Measurements from ENCODE around the gene TPPP. TPM values are rescaled to one million over a fixed set of nuclear protein-coding genes. Genes with fewer than 3 reads are reported as not detected.

Gene TPPP
- total and polyA plus RNA-seq, 2 donors (not counting 3 experiments of a cell fraction or from before 2014, with no cell fraction given), result 0.04 to 0.09 TPM

- DNase-seq (ENCODE audit: low read depth, low spot score), result peak; percentile 84
- Histone ChIP-seq H3K9me1 (replicated peaks; ENCODE audit: control insufficient read depth, extremely low read depth, insufficient read depth, low read length) (no peaks in the 10 kb centered on the region), H3K27ac (ENCODE audit: insufficient read depth, low read depth, low read length) (no peak within 1 kb of the TSS), H3K27me3 (ENCODE audit: control insufficient read depth in 2 of 2, insufficient read depth in 2 of 2, low read length in 2 of 2) (no peaks in the 10 kb centered on the region), H4K20me1 (replicated peaks; ENCODE audit: control insufficient read depth, extremely low read depth, insufficient read depth, low read length) (no peaks in the 10 kb centered on the region), H3K36me3 (ENCODE audit: control insufficient read depth in 2 of 2, extremely low read depth in 1 of 2, insufficient read depth in 2 of 2, low read length in 2 of 2) (no peaks in the 10 kb centered on the region), H2AFZ (ENCODE audit: low read depth, low read length) (peak within 1 kb of the TSS; percentile 98), H3K79me2 (ENCODE audit: control insufficient read depth, insufficient read depth, low read length) (peaks cover 32% of the 10 kb centered on the region), H3K9me3 (replicated peaks; ENCODE audit: control insufficient read depth, insufficient read depth, low read length) (no peaks in the 10 kb centered on the region), H3K4me3 (replicated peaks in 1 of 3; ENCODE audit: insufficient read depth in 1 of 3, low read depth in 1 of 3, low read length in 3 of 3) (peak within 1 kb of the TSS; percentile 77 to 92 (median 82)), H3K4me2 (ENCODE audit: insufficient read depth, low read length) (peak within 1 kb of the TSS; percentile 83), H3K4me1 (ENCODE audit: control insufficient read depth, extremely low read depth, insufficient read depth, low read length) (peaks cover 2% of the 10 kb centered on the region), H3K9ac (replicated peaks; ENCODE audit: extremely low read depth, insufficient read depth, low read length) (peak within 1 kb of the TSS; percentile 46)
- dilution Hi-C loops (cut with MboI; ENCODE audit: extremely low pct_ligation_motif_present, low sequenced_read_pairs), result no loop called here
- BruUV-seq (replicated peaks), result no TSS peak
- intact Hi-C loops (cut with micrococcal nuclease), result loop anchor here (5.0 kb wide), 2 partner anchors 140 to 1190 kb away; partner anchors contain the start of gene NDUFS6
- ChIA-PET POLR2A (interaction anchor here (0.7 kb wide), 1 partner anchor 280 kb away, joined by 3 read pairs; the partner anchor contains the start of gene BRD9), CTCF (no interaction called here)
- TF ChIP-seq POLR2AphosphoS5 (IDR thresholded peaks at IDR 0.05; ENCODE audit: insufficient read depth, low read depth, low read length) (peak; percentile 55), MAX (IDR thresholded peaks at IDR 0.05; ENCODE audit: insufficient read depth, insufficient read length) (no peak)
- FAIRE-seq, result peak; percentile 89
Observed at GRCh38 chr5:611731-612486, 81.2 kb downstream of the TPPP start, which contains the start of gene CEP72. CEP72 (plus strand) TSS chr5:612340; CDS start chr5:612362, 22 bp downstream.

- BruUV-seq (replicated peaks), result no TSS peak
- FAIRE-seq, result no peak
- Histone ChIP-seq H4K20me1 (replicated peaks; ENCODE audit: control insufficient read depth, extremely low read depth, insufficient read depth, low read length) (no peaks in the 10 kb centered on the region), H3K4me2 (ENCODE audit: insufficient read depth, low read length) (peak overlapping the region; percentile 61), H3K79me2 (ENCODE audit: control insufficient read depth, insufficient read depth, low read length) (peaks cover 27% of the 10 kb centered on the region), H3K27ac (ENCODE audit: insufficient read depth, low read depth, low read length) (no peak overlapping the region), H2AFZ (ENCODE audit: low read depth, low read length) (peak overlapping the region; percentile 98), H3K4me3 (replicated peaks in 1 of 3; ENCODE audit: insufficient read depth in 1 of 3, low read depth in 1 of 3, low read length in 3 of 3) (peak overlapping the region in 1 of 3 experiments; percentile 92), H3K36me3 (ENCODE audit: control insufficient read depth in 2 of 2, extremely low read depth in 1 of 2, insufficient read depth in 2 of 2, low read length in 2 of 2) (no peaks in the 10 kb centered on the region), H3K9me1 (replicated peaks; ENCODE audit: control insufficient read depth, extremely low read depth, insufficient read depth, low read length) (no peaks in the 10 kb centered on the region), H3K9me3 (replicated peaks; ENCODE audit: control insufficient read depth, insufficient read depth, low read length) (no peaks in the 10 kb centered on the region), H3K9ac (replicated peaks; ENCODE audit: extremely low read depth, insufficient read depth, low read length) (peak overlapping the region; percentile 29), H3K27me3 (ENCODE audit: control insufficient read depth in 2 of 2, insufficient read depth in 2 of 2, low read length in 2 of 2) (no peaks in the 10 kb centered on the region), H3K4me1 (ENCODE audit: control insufficient read depth, extremely low read depth, insufficient read depth, low read length) (peaks cover 2% of the 10 kb centered on the region)
- POLR2A ChIA-PET, result interaction anchor here (0.7 kb wide), 1 partner anchor 281 kb away, joined by 3 read pairs; the partner anchor contains the start of gene BRD9
- no peak for TF ChIP-seq JUN (IDR thresholded peaks at IDR 0.05; ENCODE audit: borderline replicate concordance, insufficient read depth, insufficient read length, low read depth)
- intact Hi-C loops (cut with micrococcal nuclease), result loop anchor here (5.0 kb wide), 2 partner anchors 139 to 1191 kb away; partner anchors contain the start of gene NDUFS6
- CTCF ChIA-PET, result no interaction called here
- no peak for DNase-seq (ENCODE audit: low read depth, low spot score)
- dilution Hi-C loops (cut with MboI; ENCODE audit: extremely low pct_ligation_motif_present, low sequenced_read_pairs), result no loop called here
Observed at GRCh38 chr5:610744-611730, 82.1 kb downstream of the TPPP start.
